Measurements from ENCODE around the gene NEK11.

Gene NEK11

GRCh38 chr3:131231710-131232389 lies 205.2 kb downstream of the NEK11 start:
- peak; percentile 32 for DNase-seq

GRCh38 chr3:131232711-131233267 lies 206.1 kb downstream of the NEK11 start:
- DNase-seq, result no peak

GRCh38 chr3:131233900-131234668 lies 207.4 kb downstream of the NEK11 start:
- peak; percentile 25 for DNase-seq

GRCh38 chr3:131236421-131236820 lies 209.7 kb downstream of the NEK11 start:
- no peak for DNase-seq

- no peak for DNase-seq
Measured at GRCh38 chr3:131238496-131238895, 211.8 kb downstream of the NEK11 start.

GRCh38 chr3:131239267-131239666 lies 212.6 kb downstream of the NEK11 start:
- DNase-seq, result no peak

- no peak for DNase-seq
Measured at GRCh38 chr3:131242201-131242600, 215.5 kb downstream of the NEK11 start.

GRCh38 chr3:131250466-131250865 lies 223.8 kb downstream of the NEK11 start:
- no peak for DNase-seq

GRCh38 chr3:131260525-131260924 lies 233.8 kb downstream of the NEK11 start:
- no peak for DNase-seq

- DNase-seq, result no peak
Measured at GRCh38 chr3:131261104-131261503, 234.4 kb downstream of the NEK11 start.

GRCh38 chr3:131275556-131275955 lies 248.9 kb downstream of the NEK11 start:
- no peak for DNase-seq

GRCh38 chr3:131277836-131278497 lies 251.3 kb downstream of the NEK11 start:
- DNase-seq, result peak; percentile 37

- no peak for DNase-seq
Measured at GRCh38 chr3:131279577-131279976, 252.9 kb downstream of the NEK11 start.

- DNase-seq, result no peak
Measured at GRCh38 chr3:131282379-131282778, 255.7 kb downstream of the NEK11 start.

- no peak for DNase-seq
Measured at GRCh38 chr3:131282967-131283366, 256.3 kb downstream of the NEK11 start.

GRCh38 chr3:131283862-131284261 lies 257.2 kb downstream of the NEK11 start:
- no peak for DNase-seq

GRCh38 chr3:131284302-131284701 lies 257.6 kb downstream of the NEK11 start:
- DNase-seq, result no peak

GRCh38 chr3:131285456-131285855 lies 258.8 kb downstream of the NEK11 start:
- no peak for DNase-seq

GRCh38 chr3:131299836-131300235 lies 273.2 kb downstream of the NEK11 start:
- peak; percentile 6 for DNase-seq

GRCh38 chr3:131303848-131304247 lies 277.2 kb downstream of the NEK11 start:
- peak; percentile 48 for DNase-seq

- DNase-seq, result no peak
Measured at GRCh38 chr3:131304890-131305289, 278.2 kb downstream of the NEK11 start.

GRCh38 chr3:131306242-131306641 lies 279.6 kb downstream of the NEK11 start:
- no peak for DNase-seq

GRCh38 chr3:131314318-131314717 lies 287.6 kb downstream of the NEK11 start:
- no peak for DNase-seq

GRCh38 chr3:131315162-131315561 lies 288.5 kb downstream of the NEK11 start:
- no peak for DNase-seq
